Liver (tissue), 9 donors: ENCODE data around the gene ACLY. TPM values are rescaled to one million over a fixed set of nuclear protein-coding genes. Genes with fewer than 3 reads are reported as not detected.

Experiments
- DNase-seq: peaks from one replicate; pipeline ENCODE4 v3.0.0-alpha.2; 2017; ENCODE audit warnings: low spot score
- H3K27ac ChIP-seq, 2 donors: one replicate each; pipeline ENCODE4 v1.7.0; 2013; ENCODE audit warnings: inconsistent platforms in 2 of 2, low read length in 2 of 2, control low read depth in 1 of 2, low read depth in 1 of 2, mild to moderate bottlenecking in 1 of 2
- H3K27me3 ChIP-seq, 4 donors: one replicate each; pipeline versions ENCODE4 v1.6.1 to v1.7.0; 2013; ENCODE audit warnings: low read length in 3 of 4, inconsistent platforms in 1 of 4, mild to moderate bottlenecking in 1 of 4, moderate library complexity in 1 of 4; ENCODE audit not compliant: control insufficient read depth in 4 of 4, insufficient read depth in 4 of 4
- H3K36me3 ChIP-seq, 4 donors: one replicate each; pipeline versions ENCODE4 v1.6.1 to v1.7.0; 2013; ENCODE audit warnings: low read length in 3 of 4, mild to moderate bottlenecking in 3 of 4, low read depth in 1 of 4, moderate library complexity in 1 of 4; ENCODE audit not compliant: control insufficient read depth in 4 of 4, insufficient read depth in 3 of 4
- H3K4me1 ChIP-seq, 4 donors: one replicate each; pipeline versions ENCODE4 v1.6.1 to v1.7.0; 2013; ENCODE audit warnings: low read length in 3 of 4, mild to moderate bottlenecking in 3 of 4, moderate library complexity in 1 of 4; ENCODE audit not compliant: control insufficient read depth in 4 of 4, insufficient read depth in 4 of 4
- H3K4me3 ChIP-seq, 3 donors: one replicate each; pipeline versions ENCODE4 v1.6.1 to v1.7.0; 2013; ENCODE audit warnings: low read length in 3 of 3, control low read depth in 1 of 3, low read depth in 1 of 3, mild to moderate bottlenecking in 1 of 3
- H3K9ac ChIP-seq, 2 donors: one replicate each; pipeline ENCODE4 v1.7.0; 2013; ENCODE audit warnings: low read length in 2 of 2, mild to moderate bottlenecking in 2 of 2, moderate library complexity in 2 of 2, control low read depth in 1 of 2, low read depth in 1 of 2
- H3K9me3 ChIP-seq, 4 donors: one replicate each; pipeline versions ENCODE4 v1.6.1 to v1.7.0; 2013; ENCODE audit warnings: low read length in 3 of 4; ENCODE audit not compliant: control insufficient read depth in 4 of 4
- FOXA2 ChIP-seq: IDR thresholded peaks from 2 replicates; pipeline ENCODE4 v1.6.1; 2016; ENCODE audit warnings: antibody characterized with exemption
- MAX ChIP-seq: IDR thresholded peaks from 2 replicates; pipeline ENCODE4 v1.6.1; 2016; ENCODE audit warnings: antibody characterized with exemption
- NR2F2 ChIP-seq: IDR thresholded peaks from 2 replicates; pipeline ENCODE4 v1.6.1; 2016; ENCODE audit warnings: antibody characterized with exemption
- RAD21 ChIP-seq, 2 donors: IDR thresholded peaks; 2 replicates each; pipeline ENCODE4 v1.6.1; 2016; ENCODE audit warnings: antibody characterized with exemption in 2 of 2, mild to moderate bottlenecking in 2 of 2
- REST ChIP-seq: IDR thresholded peaks from 2 replicates; pipeline ENCODE4 v1.6.1; 2016; ENCODE audit warnings: antibody characterized with exemption, mild to moderate bottlenecking
- ZBTB33 ChIP-seq: IDR thresholded peaks from 2 replicates; pipeline ENCODE4 v1.6.1; 2016; ENCODE audit warnings: antibody characterized with exemption
- WGBS: extraction: QIAGEN DNeasy Blood & Tissue Kit; methylation state at CpG from one replicate; pipeline ENCODE4 v1.1.7; 2013; 5-methylcytosine and 5-hydroxymethylcytosine counted together
- polyA plus RNA-seq, 2 donors: library from polyadenylated mRNA; stranded (reverse) in 1 of 2; unstranded in 1 of 2; fragments of 200-250 nt in 1 of 2; fragments of >200 nt in 1 of 2; fragmentation: Nextera tagmentation in 1 of 2; extraction: Ambion mirVana in 1 of 2; gene quantifications; one replicate each; pipeline versions ENCODE4 v1.2.1 to v1.2.3, GENCODE V29; 2013 to 2015
- total RNA-seq, 2 donors: library from RNA; depleted of rRNA; stranded (reverse); fragments of >200 nt; gene quantifications; one replicate each; pipeline ENCODE4 v1.2.3, GENCODE V29; 2014
- donor health status: healthy.
- donor health status: healthy.
- donor health status: healthy.
- donor health status: healthy.
- donor health status: healthy.

Gene ACLY
- total and polyA plus RNA-seq, 4 donors = 12.1 to 133 (median 37.1) TPM

- H3K36me3 ChIP-seq = no peaks in the 10 kb centered on the region
- peaks cover 8 to 38% (median 25%) of the 10 kb centered on the region in 4 donors for H3K4me1 ChIP-seq
- no peaks in the 10 kb centered on the region for H3K9me3 ChIP-seq
- DNase-seq = no peak
- TF ChIP-seq NR2F2 (peak; percentile 6), REST (peak; percentile 17), ZBTB33 (no peak)
- H3K9ac ChIP-seq = peak overlapping the region; percentile 24 to 41
- H3K27ac ChIP-seq = peak overlapping the region; percentile 94 to 96
- no peaks in the 10 kb centered on the region for H3K27me3 ChIP-seq
- WGBS = 6% methylated on average over 33 of the region's 33 CpGs
- H3K4me3 ChIP-seq = peak overlapping the region in 2 of 3 donors; percentile 36 to 58
Observed at GRCh38 chr17:41919165-41919817, 540 bp upstream of the ACLY start.

DNA sequence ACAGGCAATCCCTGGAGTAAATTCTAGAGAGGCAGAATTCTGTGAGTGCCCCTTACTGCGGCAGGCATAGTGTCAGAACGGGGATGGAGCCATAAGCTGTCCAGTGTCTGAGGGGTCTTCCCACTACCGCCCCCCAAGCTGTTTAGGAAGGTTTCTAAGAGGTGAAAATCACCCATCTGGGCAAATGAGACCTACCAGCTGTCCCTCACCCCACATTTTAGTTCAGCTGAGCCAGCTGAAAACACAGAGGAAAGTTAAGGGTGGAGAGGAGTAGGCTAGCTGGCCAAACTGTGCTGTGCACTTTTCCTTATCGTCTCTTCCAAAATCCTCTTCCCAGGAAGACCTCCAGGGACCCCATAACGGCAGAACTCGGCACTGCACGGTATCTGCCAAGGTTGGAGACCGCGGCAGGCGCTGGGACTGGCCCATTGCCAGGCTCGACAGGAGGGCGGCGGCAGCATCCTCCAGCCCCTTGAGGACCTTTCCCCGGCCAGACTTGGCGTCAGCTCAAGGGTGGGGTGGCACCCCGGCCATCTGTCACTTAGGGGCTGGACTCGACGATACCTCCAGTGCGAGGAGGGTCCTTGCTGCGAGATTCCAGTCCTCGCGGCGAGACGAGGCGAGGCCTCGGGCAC lies 955 bp downstream of the ACLY start:
- TF ChIP-seq NR2F2 = no peak
- no peak for TF ChIP-seq RAD21 (IDR thresholded peaks at IDR 0.05)
- no peak for TF ChIP-seq FOXA2
- TF ChIP-seq REST = no peak
- no peak for TF ChIP-seq MAX
- Histone ChIP-seq H3K9me3 (no peaks in the 10 kb centered on the region), H3K4me3 (peak overlapping the region; percentile 81 to 93 (median 93)), H3K4me1 (peaks cover 12 to 44% (median 33%) of the 10 kb centered on the region in 4 donors), H3K36me3 (peaks cover 0 to 2% (median 0%) of the 10 kb centered on the region in 4 donors), H3K9ac (peak overlapping the region; percentile 18 to 98), H3K27ac (peak overlapping the region; percentile 80 to 94), H3K27me3 (no peaks in the 10 kb centered on the region)
- peak; percentile 80 for DNase-seq
- WGBS = 7% methylated on average over 26 of the region's 26 CpGs
